K562 (cell line): ENCODE data around the gene ZBTB33. TPM values are rescaled to one million over a fixed set of nuclear protein-coding genes. Genes with fewer than 3 reads are reported as not detected.
A peak's percentile ranks its signal among the peaks of the same experiment; 100 is the strongest.

ENCODE experiments used
- CBX3 ChIP-seq, 2 experiments: IDR thresholded peaks; 1 replicate in 1 of 2; 2 replicates in 1 of 2; pipeline ENCODE4 v1.6.1; 2012; ENCODE audit warnings: inconsistent platforms in 2 of 2, low read length in 2 of 2, borderline replicate concordance in 1 of 2, control low read depth in 1 of 2
- FUS ChIP-seq: fragments of 200-400 bp; formaldehyde crosslinking; optimal IDR thresholded peaks from 2 replicates; pipeline ENCODE3; 2017; ENCODE audit warnings: low read depth, low read length
- HDGF ChIP-seq: fragments of 450-650 bp; IDR thresholded peaks from 2 replicates; pipeline ENCODE4 v1.6.1; 2016
- HMG20A ChIP-seq: fragments of 450-650 bp; formaldehyde crosslinking; conservative IDR thresholded peaks from 2 replicates; pipeline ENCODE4 v1.4.0; 2020; ENCODE audit warnings: mild to moderate bottlenecking, mixed read lengths
- HMG20B ChIP-seq: fragments of 250-450 bp; sonication (Bioruptor Pico); IDR thresholded peaks from 2 replicates; pipeline ENCODE4 v1.5.0; 2021; ENCODE audit warnings: mild to moderate bottlenecking
- HNRNPK ChIP-seq: fragments of 200-400 bp; formaldehyde crosslinking; IDR thresholded peaks from one replicate; pipeline ENCODE4 v1.6.1; 2018; ENCODE audit warnings: mild to moderate bottlenecking, low read depth, low read length; ENCODE audit not compliant: poor library complexity, severe bottlenecking
- NBN ChIP-seq: fragments of 450-650 bp; IDR thresholded peaks from 2 replicates; pipeline ENCODE4 v1.6.1; 2016; ENCODE audit warnings: low read depth, mild to moderate bottlenecking
- NR3C1 ChIP-seq: sonication (generic); formaldehyde crosslinking; IDR thresholded peaks from 2 replicates; pipeline ENCODE4 v1.8.1; 2022; ENCODE audit warnings: missing genetic modification reagents
- RBBP5 ChIP-seq: fragments of 200-600 bp; sonication (generic); IDR thresholded peaks from 2 replicates; pipeline ENCODE4 v1.6.1; 2012; ENCODE audit warnings: borderline replicate concordance, mild to moderate bottlenecking, low read length, control low read depth, inconsistent platforms; ENCODE audit not compliant: insufficient read depth, poor library complexity, severe bottlenecking
- RBM15 ChIP-seq: fragments of 200-400 bp; formaldehyde crosslinking; IDR thresholded peaks from 2 replicates; pipeline ENCODE4 v1.6.1; 2018; ENCODE audit warnings: mild to moderate bottlenecking, low read length, moderate library complexity; ENCODE audit not compliant: insufficient read depth
- RBM22 ChIP-seq: fragments of 200-400 bp; formaldehyde crosslinking; IDR thresholded peaks from 2 replicates; pipeline ENCODE4 v1.6.1; 2018; ENCODE audit warnings: low read length, low read depth; ENCODE audit not compliant: poor library complexity, severe bottlenecking
- SIX5 ChIP-seq, 2 experiments: IDR thresholded peaks; 2 replicates each; pipeline ENCODE4 v1.6.1; 2011; ENCODE audit warnings: low read length in 2 of 2, borderline replicate concordance in 1 of 2, low read depth in 1 of 2, mild to moderate bottlenecking in 1 of 2, moderate library complexity in 1 of 2; ENCODE audit not compliant: insufficient read depth in 1 of 2
- SLC30A9 ChIP-seq: fragments of 250-450 bp; sonication (Bioruptor Pico); IDR thresholded peaks from 2 replicates; pipeline ENCODE4 v1.8.0; 2022; ENCODE audit warnings: mild to moderate bottlenecking, moderate library complexity
- SMAD4 ChIP-seq: fragments of 250-450 bp; sonication (Bioruptor Pico); conservative IDR thresholded peaks from 2 replicates; pipeline ENCODE4 v1.8.0; 2021; ENCODE audit warnings: inconsistent platforms, mild to moderate bottlenecking, moderate library complexity
- SMARCE1 ChIP-seq: fragments of 450-650 bp; IDR thresholded peaks from 2 replicates; pipeline ENCODE4 v1.7.1; 2016; ENCODE audit warnings: mild to moderate bottlenecking
- SNIP1 ChIP-seq: fragments of 450-650 bp; IDR thresholded peaks from 2 replicates; pipeline ENCODE4 v1.7.1; 2017; ENCODE audit warnings: low read depth, mild to moderate bottlenecking
- YY1 ChIP-seq, 3 experiments: IDR thresholded peaks; 2 replicates each; pipeline ENCODE4 v1.6.1; 2011; ENCODE audit warnings: low read length in 2 of 3, mild to moderate bottlenecking in 2 of 3, moderate library complexity in 2 of 3, borderline replicate concordance in 1 of 3, control low read depth in 1 of 3, low read depth in 1 of 3; ENCODE audit not compliant: insufficient read depth in 3 of 3, insufficient replicate concordance in 2 of 3, control insufficient read depth in 1 of 3, insufficient read length in 1 of 3; ENCODE audit errors: extremely low read depth in 1 of 3
- ZNF134 ChIP-seq: fragments of 250-450 bp; sonication (Bioruptor Pico); conservative IDR thresholded peaks from 2 replicates; pipeline ENCODE4 v1.4.0; 2020
- ZNF212 ChIP-seq: fragments of 450-650 bp; formaldehyde crosslinking; IDR thresholded peaks from 2 replicates; pipeline ENCODE4 v1.4.0; 2020; ENCODE audit warnings: mild to moderate bottlenecking
- polyA plus RNA-seq, 8 experiments: library from polyadenylated mRNA; depleted of rRNA in 4 of 8; stranded (reverse) in 5 of 8; unstranded in 3 of 8; fragments of >200 nt; fragmentation: Nextera tagmentation in 2 of 8; fragmentation: Illumina TruSeq in 1 of 8; extraction: Ambion mirVana in 2 of 8; extraction: Trizol in 1 of 8; gene quantifications; 2 replicates each; pipeline versions ENCODE4 v1.2.1 to v1.2.3, GENCODE V29; 2011 to 2014; ENCODE audit warnings: inconsistent platforms in 1 of 8, missing spikeins in 1 of 8
- total RNA-seq, 7 experiments: library from RNA; depleted of rRNA in 6 of 7; stranded (reverse); fragments of >200 nt in 6 of 7; fragmentation: Illumina TruSeq in 2 of 7; extraction: Trizol in 2 of 7; gene quantifications; 2 replicates each; pipeline versions ENCODE4 v1.2.1 to v1.2.3, GENCODE V29; 2011 to 2021; ENCODE audit warnings: low replicate concordance in 1 of 7
- TF ChIP-seq, protein P1 (sequence below): IDR thresholded peaks from 2 replicates; pipeline ENCODE4 v1.6.1; 2014; ENCODE audit warnings: antibody characterized with exemption
- TF ChIP-seq, protein P2 (sequence below): sonication (generic); formaldehyde crosslinking; IDR thresholded peaks from 2 replicates; pipeline ENCODE4 v1.8.1; 2023; ENCODE audit warnings: missing genetic modification reagents, mild to moderate bottlenecking, borderline replicate concordance

ZBTB33 gene
- total and polyA plus RNA-seq, 9 of the 15 experiments (the other 6 are each of a cell fraction or from before 2014, with no cell fraction given), result 5.6 to 29.8 (median 15.6) TPM

DNA sequence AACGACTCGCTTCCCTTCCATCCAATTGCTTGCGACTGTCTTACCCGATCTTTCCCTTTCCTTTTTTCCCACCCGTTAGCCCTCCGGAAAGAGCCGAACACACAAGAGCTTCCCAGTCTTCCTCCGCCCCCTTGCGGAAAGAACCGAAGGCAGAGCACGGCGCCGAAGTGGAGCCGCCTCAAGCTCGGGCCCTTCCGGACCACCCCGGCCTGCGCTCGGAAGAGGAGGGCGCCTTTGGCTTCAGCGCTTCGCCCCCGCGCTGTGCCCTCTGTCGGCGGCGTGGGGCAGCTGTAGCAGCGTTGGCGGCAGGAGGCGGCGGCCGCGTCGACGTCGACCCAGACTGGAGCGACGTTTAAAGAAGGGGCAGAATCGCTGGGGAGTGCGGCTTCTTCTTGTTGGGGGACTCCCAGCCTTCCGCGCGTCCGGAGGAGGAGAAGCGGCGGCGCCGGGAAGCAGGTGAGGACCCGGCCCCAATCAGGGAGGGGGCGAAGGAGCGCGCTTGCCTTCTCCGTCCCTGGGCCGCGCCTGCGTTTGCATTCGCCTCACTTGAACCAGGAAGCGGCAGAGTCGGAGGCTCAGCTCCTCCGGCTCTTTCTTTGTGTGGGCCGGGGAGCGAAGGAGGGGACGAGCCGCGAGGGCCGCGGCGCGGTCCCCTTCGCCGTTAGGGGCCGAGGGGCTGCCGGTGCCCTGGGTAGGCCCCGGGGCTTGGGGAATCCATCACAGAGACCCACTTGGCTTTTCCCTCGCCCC, at the start of gene ZBTB33 (continued):
- TF ChIP-seq NBN, result peak; percentile 54; the same call in 1 of the 2 replicates
- peak in 1 of 3 experiments; percentile 47 for TF ChIP-seq YY1 (IDR thresholded peaks at IDR 0.05; ENCODE audit: borderline replicate concordance in 1 of 3, control insufficient read depth in 1 of 3, extremely low read depth in 1 of 3, insufficient read depth in 3 of 3, insufficient read length in 1 of 3, insufficient replicate concordance in 2 of 3, low read depth in 1 of 3, low read length in 2 of 3)
- TF ChIP-seq HMG20A, result no peak
- TF ChIP-seq SNIP1, result no peak
- TF ChIP-seq RBM15, result no peak
- TF ChIP-seq ZNF134, result no peak
- peak; percentile 81 for TF ChIP-seq SMAD4
- TF ChIP-seq SIX5 (IDR thresholded peaks at IDR 0.05; ENCODE audit: borderline replicate concordance in 1 of 2, insufficient read depth in 1 of 2, low read depth in 1 of 2, low read length in 2 of 2), result no peak
- TF ChIP-seq HDGF, result no peak
- peak in 1 of 2 experiments; percentile 45; a peak in 1 of 3 replicates for TF ChIP-seq CBX3 (IDR thresholded peaks at IDR 0.05; ENCODE audit: borderline replicate concordance in 1 of 2, low read length in 2 of 2)
- TF ChIP-seq RBM22, result no peak
- no peak for TF ChIP-seq RBBP5
- peak; percentile 80; the same call in 1 of the 2 replicates for TF ChIP-seq NR3C1 (CRISPR knock-in tag)
- TF ChIP-seq, protein P1, sequence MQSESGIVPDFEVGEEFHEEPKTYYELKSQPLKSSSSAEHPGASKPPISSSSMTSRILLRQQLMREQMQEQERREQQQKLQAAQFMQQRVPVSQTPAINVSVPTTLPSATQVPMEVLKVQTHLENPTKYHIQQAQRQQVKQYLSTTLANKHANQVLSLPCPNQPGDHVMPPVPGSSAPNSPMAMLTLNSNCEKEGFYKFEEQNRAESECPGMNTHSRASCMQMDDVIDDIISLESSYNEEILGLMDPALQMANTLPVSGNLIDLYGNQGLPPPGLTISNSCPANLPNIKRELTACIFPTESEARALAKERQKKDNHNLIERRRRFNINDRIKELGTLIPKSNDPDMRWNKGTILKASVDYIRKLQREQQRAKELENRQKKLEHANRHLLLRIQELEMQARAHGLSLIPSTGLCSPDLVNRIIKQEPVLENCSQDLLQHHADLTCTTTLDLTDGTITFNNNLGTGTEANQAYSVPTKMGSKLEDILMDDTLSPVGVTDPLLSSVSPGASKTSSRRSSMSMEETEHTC, result no peak
- no peak for TF ChIP-seq FUS
- TF ChIP-seq, protein P2, sequence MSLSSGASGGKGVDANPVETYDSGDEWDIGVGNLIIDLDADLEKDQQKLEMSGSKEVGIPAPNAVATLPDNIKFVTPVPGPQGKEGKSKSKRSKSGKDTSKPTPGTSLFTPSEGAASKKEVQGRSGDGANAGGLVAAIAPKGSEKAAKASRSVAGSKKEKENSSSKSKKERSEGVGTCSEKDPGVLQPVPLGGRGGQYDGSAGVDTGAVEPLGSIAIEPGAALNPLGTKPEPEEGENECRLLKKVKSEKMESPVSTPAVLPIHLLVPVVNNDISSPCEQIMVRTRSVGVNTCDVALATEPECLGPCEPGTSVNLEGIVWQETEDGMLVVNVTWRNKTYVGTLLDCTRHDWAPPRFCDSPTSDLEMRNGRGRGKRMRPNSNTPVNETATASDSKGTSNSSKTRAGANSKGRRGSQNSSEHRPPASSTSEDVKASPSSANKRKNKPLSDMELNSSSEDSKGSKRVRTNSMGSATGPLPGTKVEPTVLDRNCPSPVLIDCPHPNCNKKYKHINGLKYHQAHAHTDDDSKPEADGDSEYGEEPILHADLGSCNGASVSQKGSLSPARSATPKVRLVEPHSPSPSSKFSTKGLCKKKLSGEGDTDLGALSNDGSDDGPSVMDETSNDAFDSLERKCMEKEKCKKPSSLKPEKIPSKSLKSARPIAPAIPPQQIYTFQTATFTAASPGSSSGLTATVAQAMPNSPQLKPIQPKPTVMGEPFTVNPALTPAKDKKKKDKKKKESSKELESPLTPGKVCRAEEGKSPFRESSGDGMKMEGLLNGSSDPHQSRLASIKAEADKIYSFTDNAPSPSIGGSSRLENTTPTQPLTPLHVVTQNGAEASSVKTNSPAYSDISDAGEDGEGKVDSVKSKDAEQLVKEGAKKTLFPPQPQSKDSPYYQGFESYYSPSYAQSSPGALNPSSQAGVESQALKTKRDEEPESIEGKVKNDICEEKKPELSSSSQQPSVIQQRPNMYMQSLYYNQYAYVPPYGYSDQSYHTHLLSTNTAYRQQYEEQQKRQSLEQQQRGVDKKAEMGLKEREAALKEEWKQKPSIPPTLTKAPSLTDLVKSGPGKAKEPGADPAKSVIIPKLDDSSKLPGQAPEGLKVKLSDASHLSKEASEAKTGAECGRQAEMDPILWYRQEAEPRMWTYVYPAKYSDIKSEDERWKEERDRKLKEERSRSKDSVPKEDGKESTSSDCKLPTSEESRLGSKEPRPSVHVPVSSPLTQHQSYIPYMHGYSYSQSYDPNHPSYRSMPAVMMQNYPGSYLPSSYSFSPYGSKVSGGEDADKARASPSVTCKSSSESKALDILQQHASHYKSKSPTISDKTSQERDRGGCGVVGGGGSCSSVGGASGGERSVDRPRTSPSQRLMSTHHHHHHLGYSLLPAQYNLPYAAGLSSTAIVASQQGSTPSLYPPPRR (CRISPR knock-in tag), result no peak
- no peak for TF ChIP-seq SMARCE1
- no peak for TF ChIP-seq ZNF212 (CRISPR knock-in tag)
- no peak for TF ChIP-seq SLC30A9
- no peak for TF ChIP-seq HNRNPK
- TF ChIP-seq HMG20B (CRISPR knock-in tag), result no peak
